SIG-M5 treated with dmso at 0.1 percent for 504 hours (cell line): ENCODE results near the gene ARGFX.
"Not testable (repeated sequence)": the region's sequence is repeated elsewhere in the genome, so short reads cannot be mapped to it uniquely, and the experiment has no call there.

ENCODE experiments used
- DNase-seq: peaks from one replicate; lab custom pipeline; 2025; ENCODE audit not compliant: unreplicated experiment; lab: John Stamatoyannopoulos, UW

ARGFX gene

DNA sequence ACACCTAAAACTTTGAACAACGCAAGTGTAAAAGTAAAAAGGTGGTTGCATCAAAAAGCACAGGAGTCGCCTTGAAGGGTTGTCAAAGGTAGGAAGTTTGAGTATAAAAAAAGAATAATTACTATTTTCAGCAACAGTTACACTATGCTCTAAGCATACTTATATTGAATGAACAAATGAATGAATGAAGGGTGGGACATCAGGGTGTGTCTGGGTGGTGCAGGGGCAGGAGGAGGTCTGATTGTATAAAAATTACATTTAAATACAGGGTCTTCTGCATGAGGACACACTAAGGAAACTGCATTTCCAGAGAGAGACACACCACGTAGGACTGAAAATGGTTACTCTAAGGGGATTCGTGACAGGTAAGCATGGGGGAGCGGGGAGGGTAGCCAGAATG lies at the start of gene ARGFX:
Gene ARGFX (plus strand): TSS at position 301 of the 400 bp plus-strand sequence. CDS start 2,765 bp downstream, outside the sequence.
- no peak for DNase-seq

GRCh38 chr3:121517953-121518655 lies 49.6 kb upstream of the ARGFX start:
- no peak for DNase-seq

- no peak for DNase-seq
Observed at GRCh38 chr3:121520510-121520909, 47.2 kb upstream of the ARGFX start.

DNA sequence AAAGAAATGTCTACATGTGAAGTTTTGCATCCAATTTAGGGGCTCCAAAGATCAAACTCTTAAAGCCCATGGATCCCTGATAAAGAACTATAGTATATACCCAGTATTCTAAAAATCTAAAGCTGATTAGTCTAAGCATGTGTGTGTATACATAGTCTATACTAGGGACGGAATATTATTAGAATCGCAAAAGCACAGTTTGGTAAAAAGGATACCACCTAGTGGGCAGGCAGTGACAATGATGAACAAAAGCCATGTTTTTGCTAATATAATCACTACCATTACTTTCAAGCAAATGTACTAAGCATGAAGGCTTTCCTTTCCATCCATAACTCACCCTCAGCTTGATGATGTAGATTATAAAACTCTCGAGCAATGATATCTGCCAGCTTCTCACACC lies 38.4 kb upstream of the ARGFX start:
- peak; percentile 16 for DNase-seq

DNA sequence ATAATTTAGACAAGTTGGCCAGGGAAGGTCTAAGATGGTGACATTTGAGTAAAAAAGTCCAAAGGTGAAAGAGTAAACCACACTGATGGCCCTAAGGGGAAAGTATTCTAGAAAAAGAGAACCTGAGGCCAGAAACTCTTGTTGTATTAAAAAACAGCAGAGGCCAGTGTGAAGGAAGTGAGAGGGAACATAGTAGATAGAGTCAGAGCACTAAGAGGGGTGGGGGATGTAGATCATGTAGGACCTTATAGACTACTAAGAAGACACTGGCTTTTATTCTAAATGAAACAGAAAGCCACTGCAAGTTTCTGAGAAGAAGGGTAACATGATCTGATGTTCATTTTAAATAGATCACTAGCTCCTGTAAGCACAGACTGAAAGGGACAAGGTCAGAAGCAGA lies 36.5 kb upstream of the ARGFX start:
- DNase-seq: no peak

DNA sequence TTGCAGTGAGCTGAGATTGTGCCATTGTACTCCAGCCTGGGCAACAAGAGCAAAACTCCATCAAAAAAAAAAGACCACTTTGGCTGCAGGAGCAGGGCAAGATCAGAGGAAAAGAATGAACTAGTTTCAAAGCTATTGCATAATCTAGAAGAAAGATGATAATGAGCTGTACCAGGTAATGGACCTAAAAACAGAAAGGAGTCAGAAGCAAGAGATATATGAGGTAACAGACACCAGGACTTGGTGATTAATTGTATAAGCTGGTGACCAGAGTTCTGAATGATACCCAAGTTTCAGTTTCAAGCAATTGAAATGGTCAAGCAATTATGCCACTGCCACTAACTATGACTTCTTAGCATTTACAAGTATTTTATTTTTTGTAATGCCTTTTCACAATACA lies 24.8 kb upstream of the ARGFX start:
- peak; percentile 4 for DNase-seq

DNA sequence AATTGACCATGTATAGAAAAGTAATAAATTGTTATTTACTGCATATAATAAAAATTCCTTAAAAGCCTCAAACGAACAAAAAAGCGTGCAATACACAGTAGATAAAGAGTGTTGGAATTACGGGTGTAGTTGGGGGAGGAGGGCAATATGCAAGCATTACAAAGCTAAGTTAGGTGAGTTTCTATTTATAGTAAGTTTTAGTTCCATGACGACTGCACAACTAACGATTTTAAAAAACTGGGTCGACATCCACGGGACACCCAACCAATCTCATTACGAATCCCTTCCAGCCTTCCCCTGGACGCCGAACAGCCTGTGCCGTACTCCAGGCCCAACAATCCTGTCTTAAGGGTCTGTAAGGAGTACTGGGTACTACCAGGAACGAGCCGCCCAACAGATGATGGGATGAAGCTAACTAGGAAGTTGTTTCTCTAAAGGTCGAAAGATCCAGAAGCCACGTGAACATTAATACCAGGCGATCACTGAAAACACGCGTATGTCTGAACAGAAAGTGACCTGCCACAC lies 22.6 kb upstream of the ARGFX start:
- DNase-seq: peak; percentile 49

GRCh38 chr3:121545574-121546455 lies 21.9 kb upstream of the ARGFX start, which contains the start of gene POLQ:
Gene POLQ, minus strand, starts transcription at chr3:121545988. Its CDS starts 111 bp downstream, at chr3:121545877.
- peak; percentile 98 for DNase-seq

- no peak for DNase-seq
Observed at GRCh38 chr3:121552379-121552778, 15.4 kb upstream of the ARGFX start.

DNA sequence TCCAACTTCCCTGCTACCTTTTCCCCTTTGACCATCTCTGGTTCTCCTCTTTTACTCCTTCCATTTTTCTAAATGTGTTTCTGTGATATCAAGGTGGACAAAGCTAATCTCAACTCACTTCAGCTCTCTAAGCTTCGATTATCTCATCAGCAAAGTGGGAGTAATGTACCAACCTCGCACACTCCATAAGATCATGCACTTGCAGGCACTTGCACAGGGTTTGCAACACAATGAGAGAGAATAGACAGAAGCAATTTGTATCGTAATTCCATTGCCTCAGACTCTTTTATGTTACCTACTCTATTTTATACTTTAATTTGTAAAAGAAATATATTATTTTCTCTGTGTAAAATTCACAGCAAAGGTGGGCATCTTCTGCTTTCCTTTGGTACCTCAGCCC lies 15.0 kb upstream of the ARGFX start:
- no peak for DNase-seq

GRCh38 chr3:121557426-121557934 lies 10.3 kb upstream of the ARGFX start:
- DNase-seq: no peak

DNA sequence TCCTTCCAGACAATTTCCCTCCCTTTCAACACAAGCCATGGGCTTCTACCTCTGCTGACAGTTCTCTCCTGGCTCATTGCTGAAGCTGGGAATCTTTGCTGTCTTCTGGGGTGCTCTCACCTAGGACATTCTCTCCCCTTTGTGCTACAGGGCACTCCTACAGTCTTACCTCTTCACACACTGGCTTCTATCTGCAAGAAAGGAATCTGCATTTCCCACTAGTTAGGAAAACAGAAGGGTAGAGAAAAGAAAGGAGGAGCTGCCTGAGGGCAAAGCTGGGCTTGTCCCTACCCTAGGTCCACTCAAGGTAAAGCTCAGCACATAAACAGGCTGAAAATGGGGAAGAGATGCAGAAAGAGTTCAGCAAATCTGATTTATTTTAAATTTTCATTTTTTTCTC lies 5.6 kb upstream of the ARGFX start:
- DNase-seq: no peak

- DNase-seq: no peak
Observed at GRCh38 chr3:121566773-121567172, 976 bp upstream of the ARGFX start.

GRCh38 chr3:121574449-121574848 lies 6.7 kb downstream of the ARGFX start:
- peak; percentile 27 for DNase-seq

- DNase-seq: no peak
Observed at GRCh38 chr3:121581691-121582090, 13.9 kb downstream of the ARGFX start.

DNA sequence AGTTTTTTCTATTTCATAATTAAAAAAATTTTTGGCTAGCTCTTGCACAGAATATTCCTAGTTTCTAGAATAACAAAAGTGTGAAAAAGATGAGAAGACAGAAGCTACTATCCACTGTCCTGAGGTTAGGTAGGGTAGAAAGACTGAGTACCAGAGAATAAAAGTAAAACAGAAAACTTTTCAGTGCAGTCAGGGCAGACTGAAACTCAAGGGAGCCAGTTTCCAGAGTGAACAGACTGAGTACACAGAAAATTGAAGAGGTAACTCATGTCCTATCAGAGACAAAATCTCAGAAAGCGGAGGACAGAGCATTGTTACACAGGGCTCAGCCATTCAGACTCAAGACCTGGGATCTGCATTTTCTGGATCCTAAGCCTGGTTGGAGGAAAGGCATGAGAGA lies 16.7 kb downstream of the ARGFX start:
- no peak for DNase-seq

DNA sequence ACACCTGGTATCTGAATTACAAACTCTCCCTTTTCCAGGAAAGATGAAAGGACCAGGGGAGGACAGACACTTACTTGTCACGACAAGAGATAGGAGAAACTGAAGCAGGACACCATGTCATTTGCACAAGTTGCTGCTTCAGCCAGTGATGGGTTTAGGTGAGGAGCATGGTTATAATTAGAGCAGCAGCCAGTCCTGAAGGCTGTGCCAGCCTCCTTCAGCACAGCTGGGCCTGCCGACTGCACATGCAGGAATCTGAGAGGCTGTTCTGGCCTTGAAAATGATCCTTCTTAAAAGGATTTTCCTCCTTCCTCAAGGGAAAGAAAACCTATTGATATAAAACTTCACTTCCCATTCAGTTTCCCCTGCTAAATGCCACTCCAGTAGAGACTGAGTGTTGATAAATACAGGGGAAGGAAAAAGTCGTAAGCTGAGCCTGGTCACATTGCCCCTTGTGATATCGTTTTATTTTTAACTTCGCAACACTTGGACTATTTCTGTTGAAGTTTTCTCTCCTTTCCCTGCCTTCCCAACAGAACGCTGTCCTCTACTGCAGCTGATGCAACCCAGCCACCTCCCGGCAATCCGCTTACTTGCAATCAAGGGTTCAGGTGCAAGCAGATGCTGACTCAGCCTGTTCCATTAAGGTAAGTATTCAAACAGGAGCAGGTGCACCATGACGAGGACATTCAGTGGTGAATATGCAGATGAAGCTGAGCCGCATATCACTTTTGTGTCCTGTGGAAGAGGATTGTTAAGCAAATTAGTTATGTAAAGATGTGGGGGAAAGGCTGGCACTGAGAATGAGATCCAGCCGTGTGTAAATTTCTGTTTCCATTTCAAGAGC lies 25.3 kb downstream of the ARGFX start, which contains the start of gene FBXO40:
Gene FBXO40 (plus strand): TSS at position 524 of the 847 bp plus-strand sequence. CDS start 27,197 bp downstream, outside the sequence.
- DNase-seq: no peak

- DNase-seq: not testable (repeated sequence)
Observed at GRCh38 chr3:121593806-121594205, 26.1 kb downstream of the ARGFX start.

DNA sequence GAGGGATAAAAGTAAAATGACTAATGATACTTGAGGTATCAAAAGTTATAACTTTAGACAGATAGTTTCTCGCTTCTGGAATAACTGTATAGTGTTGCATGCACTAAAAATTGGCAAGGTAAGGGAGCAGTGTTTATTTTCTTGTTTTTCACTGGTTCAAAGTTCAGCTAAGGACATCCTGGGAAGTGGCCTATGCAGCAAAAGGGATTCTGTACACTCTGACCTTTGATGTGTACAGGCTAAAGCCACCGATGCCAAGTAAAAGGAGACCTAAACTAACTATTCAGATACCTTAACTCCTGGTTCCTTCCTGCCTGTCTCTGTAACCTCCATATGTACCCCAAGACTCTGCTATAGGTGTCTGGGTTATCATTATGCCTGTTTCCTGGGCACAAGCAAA lies 27.1 kb downstream of the ARGFX start:
- no peak for DNase-seq

DNA sequence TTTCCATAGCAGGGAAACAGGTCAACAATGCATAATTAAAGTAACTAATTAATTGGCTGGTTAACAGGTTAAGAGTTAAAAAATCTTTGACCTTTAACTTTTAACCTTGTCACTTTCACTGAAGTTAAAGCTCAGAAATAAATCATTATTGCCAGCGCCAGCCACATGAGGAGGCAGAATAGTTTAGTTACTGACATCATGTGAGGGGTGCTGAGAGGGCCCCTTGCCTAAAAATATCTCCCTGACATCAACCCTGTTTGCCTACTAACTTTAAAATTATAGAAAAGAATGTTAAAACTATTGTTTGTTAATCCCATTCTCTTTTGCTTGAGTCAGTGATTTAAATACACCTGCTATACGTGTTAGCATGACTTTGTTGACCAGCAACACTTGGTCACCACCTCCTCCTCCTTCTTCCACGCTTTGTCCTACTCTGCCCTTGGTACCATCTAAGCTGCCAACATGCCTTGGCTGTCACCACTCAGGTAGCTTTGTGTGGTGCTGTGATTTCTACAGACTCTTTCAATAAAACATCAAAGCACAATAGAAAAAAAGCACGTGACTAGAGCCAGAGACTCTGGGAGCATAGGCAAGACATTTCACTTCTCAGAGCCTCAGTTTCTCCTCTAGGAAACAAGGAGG lies 28.1 kb downstream of the ARGFX start:
- no peak for DNase-seq
